Left cardiac atrium (tissue), 4 donors: Measurements from ENCODE around the gene ITPR2. TPM values are rescaled to one million over a fixed set of nuclear protein-coding genes. Genes with fewer than 3 reads are reported as not detected.
"Not testable (repeated sequence)": the region's sequence is repeated elsewhere in the genome, so short reads cannot be mapped to it uniquely, and the experiment has no call there.

ENCODE experiments used
- ATAC-seq, 2 donors: fragments of 200-7000 bp; cut with Tn5 transposase; one replicate each; pipeline ENCODE4 v1.9.1; 2020; ENCODE audit warnings: mild to moderate bottlenecking in 2 of 2, moderate library complexity in 2 of 2
- DNase-seq: peaks from one replicate; pipeline ENCODE4 v3.0.0-alpha.2; 2020
- intact Hi-C, 2 donors: fragments of 100-400 bp; cut with DNase I; formaldehyde crosslinking; loops; one replicate each; pipeline versions ENCODE4 v1.14.1 to v1.15.1; 2022 to 2023
- total RNA-seq, 2 donors: library from RNA; stranded (reverse); fragmentation: NEBNext Ultra II Directional; extraction: Animal tissue kit (Norgen Biotek cat#: 25700); gene quantifications; one replicate each; pipeline ENCODE4 v1.2.1, GENCODE V29; 2021
- donor health status: DM: no; HTN: yes; CAD: no.
- donor health status: DM: no; HTN: yes; CAD: no; lungs with severe emphysema.
- donor health status: DM: yes; HTN: yes; CAD: no.
- donor health status: Dilated cardiomyopathy.

The ITPR2 gene
- total RNA-seq, 2 donors from 2014 or later = 25.4 to 26.7 TPM

DNA sequence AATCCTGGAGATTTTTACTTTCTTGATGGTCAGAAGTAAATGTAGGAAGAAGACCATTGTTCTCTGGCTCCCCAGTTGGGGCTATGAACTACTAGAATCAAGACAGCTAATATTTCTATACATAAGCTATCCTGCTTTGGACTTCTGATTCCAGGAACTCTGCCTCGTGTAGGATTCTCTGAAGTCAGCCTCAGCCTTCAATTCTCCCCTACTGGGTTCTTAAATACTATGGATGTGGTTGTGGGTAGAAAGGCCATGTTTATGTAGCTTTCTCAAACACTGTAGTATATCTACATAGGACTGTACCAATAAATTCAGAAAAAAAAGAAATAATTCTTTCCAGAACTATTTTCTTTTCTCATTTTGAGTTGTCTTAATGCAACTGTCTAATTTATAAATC, 302.5 kb downstream of the ITPR2 start:
- DNase-seq (no peak), ATAC-seq (no peak)
- intact Hi-C loops = no loop called here

DNA sequence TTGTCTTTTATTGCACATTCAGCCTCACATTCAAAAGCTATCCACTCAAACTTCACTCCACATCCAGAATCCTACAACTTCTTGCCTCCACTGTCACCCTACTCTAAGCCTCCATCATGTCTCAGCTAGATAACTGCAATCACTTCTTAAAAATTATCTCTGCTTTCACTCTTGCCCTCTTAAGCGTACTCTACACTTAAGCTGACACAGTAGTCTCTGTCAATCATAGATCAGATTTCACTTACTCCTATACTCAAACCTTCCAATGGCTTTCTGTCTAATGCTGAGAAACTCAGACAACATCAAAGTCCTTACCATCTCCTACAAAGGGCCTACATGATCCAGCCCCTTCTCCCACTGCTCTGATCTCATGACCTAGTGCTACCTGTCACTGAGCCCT, 304.1 kb downstream of the ITPR2 start:
- ATAC-seq (peak in 1 of 2 donors; percentile 65), DNase-seq (no peak)
- intact Hi-C loops = no loop called here

DNA sequence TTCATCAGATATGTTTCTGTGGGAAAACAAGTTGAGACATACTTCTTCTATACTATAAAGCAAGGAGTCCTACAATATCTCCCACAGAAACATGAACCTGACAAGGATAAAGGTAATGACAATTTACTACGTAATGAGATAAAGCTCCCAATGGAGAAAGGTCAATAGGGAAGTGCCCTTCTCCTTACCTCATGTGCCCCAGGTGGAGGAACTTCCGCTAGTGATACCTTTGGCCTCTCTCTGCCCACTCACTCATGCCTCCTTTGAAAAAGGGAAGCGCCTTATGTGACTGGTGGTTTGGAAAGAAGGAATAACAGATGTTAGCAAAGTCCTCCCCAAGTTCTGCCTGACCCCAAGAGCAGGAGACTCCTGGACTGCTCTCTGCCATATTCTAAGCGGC, 305.3 kb downstream of the ITPR2 start:
- DNase-seq (no peak), ATAC-seq (no peak)
- intact Hi-C loops = no loop called here

DNA sequence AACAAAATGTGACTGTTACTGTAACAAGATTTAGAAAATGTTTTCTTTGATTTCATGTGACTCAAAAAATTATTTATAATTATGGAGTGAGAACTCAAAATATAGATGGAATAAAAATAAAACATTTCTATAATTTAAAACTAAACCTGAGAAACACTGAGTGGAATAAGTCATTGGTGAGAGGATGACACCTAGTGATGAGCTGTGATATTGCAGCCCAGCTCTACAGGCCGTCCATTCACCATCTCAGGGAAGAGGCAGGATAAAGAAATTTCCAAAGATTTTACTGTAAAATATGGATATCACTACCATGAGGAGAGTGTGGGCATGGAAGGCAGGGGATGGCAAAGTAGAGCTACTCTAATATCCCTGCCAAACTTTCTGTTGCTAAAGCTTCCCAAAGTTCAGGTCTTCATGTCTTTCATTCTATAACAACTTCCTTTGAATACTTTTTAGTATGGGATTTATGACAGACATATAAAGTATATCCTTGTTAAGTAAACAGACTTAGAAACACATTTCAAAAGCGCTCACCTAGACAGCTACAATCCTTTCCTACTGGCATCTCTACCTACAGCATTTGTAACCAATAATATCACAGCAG, 308.0 kb downstream of the ITPR2 start:
- ATAC-seq = no peak
- no peak for DNase-seq
- intact Hi-C loops = no loop called here

DNA sequence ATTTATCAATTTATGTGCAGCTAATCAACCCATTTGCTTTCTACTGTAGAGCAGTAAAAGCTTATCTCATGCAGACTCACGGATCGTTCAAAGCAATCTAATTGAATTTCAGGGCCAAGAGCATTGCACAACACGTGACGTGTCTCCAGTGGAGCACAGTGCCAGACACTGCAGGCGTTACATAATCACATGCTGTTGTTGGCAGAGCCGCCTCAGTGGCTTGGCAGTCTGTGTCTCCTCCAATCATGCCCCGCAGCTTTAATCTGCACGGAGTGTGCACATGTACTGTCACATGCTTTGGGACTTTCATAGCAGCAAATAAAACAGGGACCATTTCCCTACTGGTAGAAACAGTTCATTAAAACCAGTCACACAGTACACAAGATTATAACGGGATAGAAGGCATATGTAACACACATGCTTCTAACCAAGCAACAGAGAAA, 309.3 kb downstream of the ITPR2 start:
- DNase-seq = peak; percentile 91
- ATAC-seq = peak; percentile 100
- intact Hi-C loops = no loop called here

DNA sequence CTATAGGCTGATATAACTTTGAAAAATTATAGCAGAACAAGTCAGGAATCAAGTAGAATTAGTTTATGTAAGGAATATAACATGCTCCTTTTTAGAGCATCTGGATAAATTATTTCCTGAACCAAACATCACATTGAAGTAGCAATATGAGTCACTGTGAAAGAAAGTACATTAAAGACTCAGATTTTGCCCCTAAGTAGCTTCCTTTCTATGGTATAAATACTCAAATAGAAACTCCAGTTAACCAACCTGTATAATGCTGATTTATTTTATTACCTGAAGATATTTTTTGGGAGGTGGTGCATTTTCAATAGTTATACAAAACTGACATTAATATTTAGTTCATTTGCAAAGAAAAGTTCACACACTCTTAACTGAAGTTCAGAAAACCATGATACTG, 312.1 kb downstream of the ITPR2 start:
- intact Hi-C loops = no loop called here
- ATAC-seq (no peak), DNase-seq (no peak)

DNA sequence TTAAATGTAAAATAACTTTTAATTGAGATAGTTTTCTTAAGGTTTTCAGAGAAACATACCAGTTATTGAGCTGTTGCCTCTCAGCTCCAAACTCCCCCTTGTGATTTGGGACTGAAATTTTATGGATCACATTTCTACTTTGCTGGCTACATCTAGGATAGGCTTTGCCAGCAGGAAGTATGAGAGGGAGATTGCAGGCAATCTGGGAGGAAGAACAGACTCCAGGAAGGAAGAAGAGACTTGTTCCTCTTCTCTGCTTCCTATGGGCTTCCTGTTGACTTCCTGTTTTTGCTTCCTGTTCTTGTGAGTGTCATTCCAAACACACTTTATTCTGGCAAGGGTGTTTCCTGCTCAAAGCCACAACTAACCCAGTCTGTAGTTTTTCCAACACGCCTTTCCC, 312.9 kb downstream of the ITPR2 start:
- intact Hi-C loops = no loop called here

DNA sequence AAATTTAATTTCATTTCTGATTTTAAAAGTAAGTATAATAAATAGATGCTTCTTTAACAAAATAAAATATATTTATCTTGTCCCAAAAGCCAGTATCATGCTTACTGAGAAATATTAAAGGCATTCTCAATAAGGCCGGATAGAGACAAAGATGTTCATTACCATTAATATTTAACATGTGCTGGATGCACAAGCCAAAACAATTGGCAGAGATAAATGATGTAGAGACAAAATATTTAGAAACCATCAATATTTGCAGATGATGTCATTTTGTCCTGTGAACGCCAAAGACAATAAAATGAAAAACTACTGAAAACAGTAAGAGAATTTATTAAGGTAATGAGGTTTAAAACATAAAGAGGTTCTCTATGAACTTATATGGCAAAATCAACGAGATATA, 313.5 kb downstream of the ITPR2 start:
- ATAC-seq (no peak), DNase-seq (no peak)
- intact Hi-C loops = no loop called here

More for the DNA sequence above, 312.9 kb downstream of the ITPR2 start:
- DNase-seq (no peak), ATAC-seq (no peak)

DNA sequence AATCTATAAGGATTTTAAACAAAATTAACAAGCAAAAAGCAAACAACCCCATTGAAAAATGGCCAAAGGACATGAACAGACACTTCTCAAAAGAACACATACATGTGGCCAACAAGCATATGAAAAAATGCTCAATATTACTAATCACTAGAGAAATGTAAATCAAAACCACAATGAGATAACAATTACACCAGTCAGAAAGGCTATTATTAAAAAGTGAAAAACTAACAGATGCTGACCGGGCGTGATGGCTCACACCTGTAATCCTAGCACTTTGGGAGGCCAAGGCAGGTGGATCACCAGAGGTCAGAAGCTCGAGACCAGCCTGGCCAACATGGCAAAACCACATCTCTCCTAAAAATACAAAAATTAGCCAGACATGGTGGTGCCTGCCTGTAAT, 315.7 kb downstream of the ITPR2 start:
- DNase-seq, ATAC-seq, intact Hi-C loops: not testable (repeated sequence)

DNA sequence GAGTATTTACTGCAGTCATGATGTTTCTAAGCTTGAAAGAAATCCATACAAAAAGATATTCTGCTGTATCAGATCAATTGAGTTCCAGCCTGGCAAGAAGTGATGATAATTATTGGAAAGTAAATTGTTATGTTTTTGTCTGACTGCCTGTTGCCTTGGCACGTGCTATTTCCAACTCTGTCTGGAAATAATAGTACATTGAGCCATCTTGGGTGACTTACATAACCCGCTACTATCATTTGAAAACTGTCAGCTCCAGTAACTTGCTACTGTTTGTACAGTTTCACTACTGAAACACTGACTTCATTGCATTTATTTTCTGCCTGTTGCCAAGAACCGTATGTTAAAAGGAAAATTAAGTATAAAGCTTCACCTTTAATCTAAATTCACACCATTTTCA, 318.6 kb downstream of the ITPR2 start:
- ATAC-seq (peak in 1 of 2 donors; percentile 74), DNase-seq (no peak)
- intact Hi-C loops = no loop called here

DNA sequence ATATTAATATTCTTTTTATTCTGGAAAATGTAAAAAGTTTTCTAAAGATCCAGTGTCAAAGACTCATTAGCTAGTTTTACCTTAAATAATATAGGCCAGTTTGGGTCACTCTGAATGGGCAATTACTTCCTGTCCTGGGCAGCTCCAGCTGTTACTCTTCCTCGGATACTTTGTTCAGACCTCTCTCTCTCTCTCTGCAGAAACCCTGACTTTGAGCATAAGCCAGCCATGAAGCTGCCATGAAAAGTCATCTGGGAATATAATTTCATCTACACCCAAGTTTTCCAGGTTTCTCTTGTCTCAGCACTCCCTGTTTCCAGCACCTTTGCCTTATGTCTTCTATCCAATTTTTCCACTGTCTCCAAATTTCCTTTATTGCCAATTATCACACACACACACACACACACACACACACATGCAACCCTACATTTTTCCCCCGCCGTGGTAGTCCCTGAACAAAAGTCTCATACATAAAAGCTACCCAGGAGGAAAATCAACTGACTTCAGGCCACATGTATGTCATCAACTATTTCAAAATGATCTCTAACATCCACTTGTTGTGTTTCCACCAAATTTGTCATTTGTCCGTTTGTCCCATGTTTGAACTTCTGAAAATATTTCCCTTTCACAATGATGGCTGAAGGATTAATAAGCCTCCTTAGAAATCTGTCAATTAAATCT, 319.5 kb downstream of the ITPR2 start:
- intact Hi-C loops = no loop called here
- ATAC-seq (peak; percentile 30 to 53), DNase-seq (no peak)

DNA sequence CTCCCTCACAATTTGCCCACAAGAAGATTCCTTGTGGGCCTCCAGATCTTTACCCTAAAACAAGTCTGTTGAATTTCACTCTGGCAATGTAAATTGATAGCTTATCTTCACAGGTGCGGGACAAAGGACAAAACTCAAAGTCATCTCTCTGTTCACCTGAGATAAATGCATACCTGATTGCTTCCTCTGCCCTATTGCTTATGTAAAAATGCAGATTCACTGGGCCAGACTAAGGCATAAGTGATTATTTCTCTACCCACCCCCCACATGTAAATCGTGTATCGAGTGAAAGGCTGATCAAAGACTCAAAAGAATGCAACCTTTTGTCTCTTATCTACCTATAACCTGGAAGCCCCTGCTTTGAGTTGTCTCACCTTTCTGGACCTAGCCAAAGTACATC, 320.8 kb downstream of the ITPR2 start:
- DNase-seq (no peak), ATAC-seq (no peak)
- intact Hi-C loops = no loop called here

DNA sequence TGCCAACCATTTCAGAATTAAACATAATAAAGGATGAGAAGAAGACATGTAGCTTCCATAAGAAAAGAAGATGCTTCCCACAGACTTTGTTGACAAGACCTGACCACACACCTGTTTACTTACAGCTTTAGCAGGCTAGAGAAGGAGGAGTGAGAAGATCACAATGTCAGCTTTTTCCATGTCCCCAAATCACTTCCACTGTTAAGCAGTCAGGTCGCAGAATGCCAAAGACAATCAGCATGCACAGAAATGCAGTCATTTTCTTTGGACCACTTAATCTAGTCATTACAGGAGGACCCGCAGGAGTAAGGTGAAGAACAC, 322.7 kb downstream of the ITPR2 start:
- ATAC-seq (no peak), DNase-seq (no peak)
- intact Hi-C loops = no loop called here

DNA sequence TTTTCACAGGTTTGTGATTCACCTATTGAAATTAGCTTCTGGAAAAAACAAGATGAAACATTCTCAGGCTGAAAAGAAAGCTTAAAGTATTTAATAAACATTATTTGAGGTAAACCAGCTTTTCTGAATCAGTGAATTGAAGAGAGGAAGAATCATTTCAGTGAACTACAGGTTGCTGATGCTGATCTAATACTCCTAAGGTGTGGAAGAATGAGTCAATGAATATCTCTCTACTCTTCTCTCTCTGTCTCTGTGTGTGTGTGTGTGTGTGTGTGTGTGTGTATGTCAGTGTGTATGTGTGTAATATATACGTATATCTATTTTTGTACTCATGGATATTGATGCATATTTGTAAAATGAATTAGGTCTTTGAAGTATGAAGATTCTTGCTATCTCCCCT, 325.4 kb downstream of the ITPR2 start:
- DNase-seq = no peak
- ATAC-seq = no peak
- intact Hi-C loops = no loop called here

DNA sequence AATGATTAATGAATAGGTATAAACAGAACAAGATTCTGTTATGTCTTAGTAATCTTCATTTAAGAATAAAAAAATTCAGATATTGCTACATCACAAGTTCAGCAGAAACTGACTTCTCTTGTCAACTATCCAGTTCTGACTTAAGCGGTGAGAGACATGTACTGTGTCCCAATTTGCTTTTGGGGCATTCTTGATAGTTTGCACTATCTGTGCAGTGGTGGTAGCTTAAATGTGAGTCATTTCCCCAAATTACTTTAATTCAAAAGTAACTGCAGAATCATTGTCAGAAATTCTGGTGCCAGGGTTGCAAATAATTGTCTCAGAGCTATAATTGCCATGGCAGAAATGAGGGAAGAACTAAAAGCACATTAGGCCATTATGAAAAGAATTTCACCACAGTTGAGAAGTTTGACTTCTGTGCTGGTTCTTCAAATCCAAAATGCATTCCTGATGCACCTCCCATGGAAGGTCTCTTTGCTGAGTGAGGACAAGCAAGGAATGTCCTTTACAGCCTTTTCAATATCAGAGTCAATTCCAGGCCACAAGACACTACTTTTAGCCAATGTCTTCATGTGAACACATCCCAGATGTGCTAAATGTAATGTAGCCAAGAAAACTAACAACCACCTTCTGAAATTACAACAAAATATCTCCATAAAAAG, 332.9 kb downstream of the ITPR2 start:
- ATAC-seq (peak; percentile 37 to 61), DNase-seq (no peak)
- intact Hi-C loops = no loop called here

DNA sequence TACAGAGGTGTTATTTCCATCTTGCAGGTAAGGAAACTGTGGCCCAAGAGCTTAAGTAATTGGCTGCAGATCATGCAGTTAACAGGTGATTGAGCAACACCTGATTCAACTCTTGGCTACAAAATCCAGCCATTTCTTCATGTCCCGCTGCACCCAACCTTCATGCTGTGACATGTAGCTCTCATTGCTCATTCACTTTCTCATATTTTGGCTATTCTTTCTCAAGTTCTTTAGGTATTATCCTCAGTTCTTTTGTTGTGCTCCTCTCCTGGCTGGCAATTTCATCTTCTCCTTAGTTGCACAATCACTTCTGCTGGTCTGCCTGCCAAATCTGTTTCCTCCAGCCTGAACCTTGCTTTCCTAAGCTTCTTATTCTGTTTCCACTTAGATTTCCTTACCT, 336.8 kb downstream of the ITPR2 start:
- intact Hi-C loops = no loop called here
- ATAC-seq = no peak
- no peak for DNase-seq

DNA sequence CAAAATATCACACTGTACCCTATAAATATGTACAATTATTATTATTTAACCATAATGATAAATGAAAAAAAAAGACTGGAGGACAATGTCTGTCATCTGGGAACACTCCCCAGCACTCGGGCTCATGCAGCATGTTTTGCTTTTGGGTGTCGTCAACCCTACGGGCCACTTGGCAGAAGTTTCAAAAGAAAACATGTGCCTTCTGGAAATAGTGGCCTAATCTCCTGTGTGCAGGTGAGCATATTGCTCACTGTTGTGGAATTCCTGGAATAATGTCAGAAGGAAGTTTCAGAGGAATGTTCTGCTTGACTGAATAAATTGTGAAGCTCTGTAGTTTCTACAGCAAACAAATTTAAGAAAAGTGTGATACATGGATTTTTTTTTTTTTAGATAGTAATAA, 339.3 kb downstream of the ITPR2 start:
- intact Hi-C loops = no loop called here
- DNase-seq = no peak
- ATAC-seq = no peak

DNA sequence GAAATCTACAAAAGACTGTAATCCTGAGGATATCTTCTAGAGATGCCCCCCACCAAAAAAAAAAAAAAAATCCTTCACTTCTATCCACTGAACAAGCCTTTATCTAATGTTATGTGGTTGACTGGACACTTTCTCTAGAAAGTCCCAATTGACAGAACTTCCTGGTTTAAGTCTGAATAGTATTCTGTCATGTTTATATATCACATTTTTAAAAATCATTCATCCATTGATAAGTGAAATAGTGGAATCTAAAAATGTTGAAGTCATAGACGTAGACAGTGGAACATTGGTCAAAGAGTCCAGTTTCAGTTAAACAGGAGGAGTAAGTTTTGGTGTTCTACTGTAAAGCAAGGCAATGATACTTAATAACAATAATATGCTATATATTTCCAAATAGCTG, 340.6 kb downstream of the ITPR2 start:
- intact Hi-C loops = no loop called here
- DNase-seq = no peak
- no peak for ATAC-seq

DNA sequence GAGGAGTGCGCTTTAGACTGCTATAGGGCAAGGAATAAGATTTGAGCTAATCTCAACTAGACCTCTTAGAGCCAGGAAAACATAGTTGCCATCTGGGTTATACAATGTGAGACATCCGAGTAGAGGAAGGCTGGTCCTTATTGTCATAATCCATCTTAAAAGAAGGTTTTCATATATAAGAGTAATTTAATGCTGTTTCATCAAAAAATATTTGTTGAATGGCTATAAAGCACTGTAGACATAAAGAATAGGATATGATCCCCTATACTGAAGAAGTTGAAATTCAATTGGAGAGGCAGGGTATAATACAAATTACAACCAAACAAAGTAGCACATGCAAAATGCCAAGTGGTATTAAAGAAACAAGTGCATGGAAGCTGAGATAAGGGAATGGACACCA, 343.1 kb downstream of the ITPR2 start:
- DNase-seq = no peak
- intact Hi-C loops = no loop called here
- no peak for ATAC-seq

DNA sequence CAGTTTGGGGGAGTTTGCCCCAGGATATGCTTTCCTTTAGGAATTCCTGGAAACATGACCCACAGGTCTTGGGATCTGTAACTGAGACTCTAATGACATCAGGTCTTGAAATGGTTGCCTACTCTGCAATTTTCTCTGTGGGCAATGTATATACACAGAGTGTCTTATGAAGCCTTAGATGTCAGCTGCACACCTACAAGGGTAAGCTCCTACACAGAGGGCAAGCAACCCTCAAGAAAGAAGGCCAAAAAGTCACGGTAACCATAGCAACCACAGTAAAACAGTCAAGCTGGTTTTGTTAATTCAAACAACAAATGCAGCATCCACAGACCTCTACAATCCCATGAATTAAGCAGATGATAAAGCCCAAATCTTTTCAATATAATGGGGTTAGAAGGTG, 344.6 kb downstream of the ITPR2 start:
- ATAC-seq (no peak), DNase-seq (no peak)
- intact Hi-C loops = no loop called here

DNA sequence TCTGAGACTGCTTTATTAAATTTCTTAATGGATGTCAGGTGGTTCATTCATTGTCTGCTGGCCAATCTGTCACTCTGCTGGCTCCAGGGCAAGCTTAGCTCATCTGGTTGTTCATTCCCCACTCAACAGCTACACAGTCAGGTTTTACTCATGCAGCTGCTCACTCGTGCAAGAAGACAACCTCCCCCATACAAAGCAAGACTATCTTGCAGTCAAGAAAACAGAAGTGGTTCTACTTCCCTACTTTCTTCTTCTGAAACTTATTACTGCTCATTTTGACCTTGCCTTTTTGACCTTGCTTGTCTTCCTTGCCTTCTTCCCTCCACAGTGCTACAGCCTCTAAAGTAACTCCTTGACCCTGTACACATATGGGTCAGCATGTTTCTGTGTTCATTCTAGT, 359.7 kb downstream of the ITPR2 start:
- intact Hi-C loops = no loop called here
- DNase-seq (no peak), ATAC-seq (peak in 1 of 2 donors; percentile 61)
